Measurements from ENCODE around the gene TMEM115.

Gene TMEM115

DNA sequence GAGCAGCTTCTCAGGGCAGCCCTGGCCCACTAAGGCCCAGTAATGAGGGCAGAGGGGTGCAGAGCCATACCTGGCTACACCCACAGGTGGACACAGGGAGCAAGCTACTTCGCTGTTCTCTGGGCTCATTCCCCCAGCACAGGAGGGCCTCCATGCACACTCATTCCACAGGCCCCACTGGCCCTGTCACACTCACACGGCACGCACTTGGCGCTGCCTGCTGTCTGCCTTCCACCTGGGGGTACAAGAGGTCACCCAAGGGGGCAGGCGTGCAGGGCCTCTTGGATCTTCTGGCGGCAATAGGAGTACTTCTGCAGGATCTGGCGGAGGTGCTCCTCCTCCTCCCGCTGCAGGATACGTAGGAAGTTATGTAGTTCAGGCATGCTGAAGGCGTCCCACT lies 29.0 kb downstream of the TMEM115 start:
- no peak for DNase-seq

DNA sequence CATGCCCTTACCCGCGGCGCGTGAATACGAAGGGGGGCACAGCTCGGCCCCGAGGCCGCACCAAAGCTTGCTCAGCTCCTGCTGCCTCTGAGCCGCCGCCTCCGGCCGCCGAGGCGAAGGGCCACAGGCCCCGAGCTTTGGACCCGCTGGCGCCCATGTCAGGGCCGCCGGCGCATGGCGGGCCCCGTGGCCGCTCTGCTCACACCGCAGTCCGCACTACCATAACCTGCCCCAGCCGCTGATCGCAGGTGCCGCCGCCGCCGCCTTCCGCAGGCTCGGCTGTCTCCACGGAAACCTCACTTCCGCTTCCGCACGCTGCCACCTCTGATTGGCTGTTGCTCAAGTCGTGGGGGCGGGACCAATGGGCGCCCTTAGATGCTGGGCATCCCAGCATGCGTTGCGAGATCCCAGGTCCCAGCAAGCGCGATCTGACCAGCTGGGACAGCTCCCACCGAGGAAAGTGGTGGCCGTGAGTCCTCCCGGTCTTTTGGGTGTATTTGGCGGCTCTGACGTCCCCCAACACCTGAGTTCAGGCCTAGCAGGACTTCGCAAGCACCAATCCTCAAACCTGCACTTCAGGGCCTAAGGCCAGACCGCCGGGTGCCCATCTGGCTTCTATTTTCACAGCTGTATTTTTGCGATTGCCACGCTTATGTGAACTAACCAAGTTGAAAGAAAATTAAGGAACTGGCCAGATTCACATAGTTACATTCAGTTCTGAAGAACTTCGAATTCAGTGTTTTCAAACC lies 31.2 kb downstream of the TMEM115 start, which contains the start of gene TUSC2:
TUSC2 (minus strand) TSS at position 281 of the 749 bp plus-strand sequence; CDS start at position 157, 124 bp downstream.
- DNase-seq = peak; percentile 94 to 95

DNA sequence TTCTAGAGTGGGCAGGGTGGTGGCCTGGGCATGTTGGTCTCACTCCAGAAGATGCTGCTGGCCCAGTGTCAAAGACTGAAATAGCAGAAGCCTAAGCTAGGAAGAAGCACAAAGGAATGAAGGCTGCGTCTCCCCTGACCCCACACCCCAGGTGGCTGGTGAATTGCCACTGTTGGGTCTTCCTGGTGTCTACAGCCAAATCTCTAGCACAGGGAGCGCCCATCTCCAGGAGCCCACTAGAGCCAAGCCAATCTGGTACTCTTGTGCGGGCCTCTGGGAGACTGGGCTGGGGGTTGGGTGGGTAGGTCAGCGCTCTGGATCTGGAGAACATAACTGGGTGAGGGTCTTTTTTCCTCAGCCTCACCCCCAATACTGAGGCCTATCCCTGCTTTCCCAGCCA lies 32.2 kb downstream of the TMEM115 start:
- no peak for DNase-seq

DNA sequence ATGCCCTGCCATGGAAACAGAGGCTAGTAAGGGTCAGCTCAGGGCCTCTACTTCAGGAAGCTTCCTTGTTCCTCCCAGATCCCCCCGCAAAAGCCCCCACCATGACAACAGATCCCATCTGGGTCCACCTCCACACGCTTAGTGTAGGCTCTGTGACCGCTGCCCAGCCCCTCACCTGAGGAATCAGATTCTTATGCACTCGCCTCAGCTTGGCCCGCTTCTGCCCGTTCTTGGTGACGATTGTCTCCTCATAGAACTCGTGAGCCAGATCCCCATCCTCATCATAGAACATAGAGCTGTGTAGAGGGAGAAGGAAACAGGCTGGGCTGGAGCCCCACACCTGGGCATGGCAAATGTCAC lies 33.2 kb downstream of the TMEM115 start:
- DNase-seq = no peak

DNA sequence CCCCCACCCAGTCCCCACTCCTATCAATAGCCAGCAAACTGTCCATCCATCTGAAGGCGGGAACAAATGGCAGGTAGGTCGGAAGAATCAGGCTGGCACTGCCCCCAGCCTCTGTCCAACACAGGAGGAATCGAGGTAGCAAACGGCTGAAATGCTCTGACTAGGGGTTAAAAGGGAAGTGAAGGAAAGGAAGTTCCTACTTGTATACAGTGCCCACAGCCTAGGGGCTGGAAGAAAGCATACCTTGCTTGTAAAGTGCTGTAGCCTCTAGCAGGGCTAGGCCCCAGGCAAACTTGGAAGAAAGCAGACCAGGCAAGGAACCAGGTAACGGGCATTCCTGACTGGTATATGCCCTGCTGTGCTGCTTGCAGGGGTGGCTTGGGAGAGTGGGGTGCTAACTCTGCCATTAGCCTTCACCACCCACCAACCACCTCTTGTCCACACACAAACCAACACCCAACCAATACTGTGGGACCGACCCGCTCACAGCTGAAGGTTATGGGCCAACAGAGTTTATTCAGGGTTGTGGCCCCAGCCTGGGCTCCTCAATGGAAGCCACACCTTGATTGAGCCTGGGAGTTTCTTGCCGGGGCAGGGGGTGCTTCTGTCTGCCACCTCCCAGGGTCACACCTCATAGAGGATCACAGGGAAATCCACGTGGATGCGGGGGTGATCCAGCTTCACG lies 33.7 kb downstream of the TMEM115 start:
- no peak for DNase-seq

DNA sequence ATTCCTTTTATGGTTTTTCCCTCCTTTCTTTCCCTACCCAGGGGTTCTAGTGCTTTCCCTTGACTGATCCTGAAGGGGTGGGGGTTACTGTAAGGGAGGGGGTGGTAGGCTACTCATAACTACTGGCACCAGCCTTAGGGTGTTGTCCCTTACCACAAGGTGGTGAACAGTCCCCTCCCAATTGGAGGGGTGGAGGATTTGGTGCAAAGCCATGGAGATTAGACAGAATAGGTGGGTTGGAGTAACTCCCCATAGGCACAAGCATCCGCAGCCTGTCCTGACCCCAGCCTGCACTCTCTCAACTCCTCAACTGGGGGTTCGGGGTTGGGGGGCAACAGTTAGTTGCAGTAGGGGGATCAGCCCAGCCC lies 34.2 kb downstream of the TMEM115 start:
- no peak for DNase-seq

DNA sequence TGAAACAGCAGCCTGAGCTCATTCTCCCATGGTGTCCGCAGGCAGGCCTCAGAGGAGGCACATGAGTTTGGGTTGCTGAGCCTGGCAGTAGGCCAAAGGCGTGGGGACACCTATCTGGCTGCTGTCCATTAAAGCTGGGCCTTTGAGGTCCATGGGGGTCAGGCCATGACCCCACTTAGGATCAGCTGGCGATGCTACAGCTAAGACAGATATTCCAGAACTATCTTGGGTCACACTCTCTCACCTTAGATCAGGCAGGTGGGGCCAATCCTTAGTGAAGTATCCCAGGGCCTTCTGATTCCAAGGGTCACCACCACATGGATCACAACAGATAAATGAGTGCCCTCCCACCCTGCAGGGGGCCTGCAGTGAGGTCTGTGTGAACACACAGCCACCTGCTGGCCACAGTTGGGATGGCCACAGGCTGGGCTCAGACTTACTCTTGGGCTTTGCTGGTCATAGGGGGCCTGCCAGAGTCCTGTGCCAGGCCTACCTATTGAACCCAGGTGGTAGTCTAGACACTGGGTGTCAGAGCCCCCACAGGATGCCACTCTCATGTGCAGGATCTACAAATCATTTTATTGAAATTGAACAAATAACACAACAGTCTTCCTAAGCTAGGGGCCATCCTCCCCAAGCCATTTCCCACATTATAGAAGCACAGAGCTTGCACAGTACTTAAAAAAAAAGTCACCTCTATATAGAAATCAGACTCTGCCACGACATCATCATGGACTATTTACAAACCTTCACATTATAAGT lies 34.8 kb downstream of the TMEM115 start:
- peak in 1 of 2 donors; percentile 39 for DNase-seq

DNA sequence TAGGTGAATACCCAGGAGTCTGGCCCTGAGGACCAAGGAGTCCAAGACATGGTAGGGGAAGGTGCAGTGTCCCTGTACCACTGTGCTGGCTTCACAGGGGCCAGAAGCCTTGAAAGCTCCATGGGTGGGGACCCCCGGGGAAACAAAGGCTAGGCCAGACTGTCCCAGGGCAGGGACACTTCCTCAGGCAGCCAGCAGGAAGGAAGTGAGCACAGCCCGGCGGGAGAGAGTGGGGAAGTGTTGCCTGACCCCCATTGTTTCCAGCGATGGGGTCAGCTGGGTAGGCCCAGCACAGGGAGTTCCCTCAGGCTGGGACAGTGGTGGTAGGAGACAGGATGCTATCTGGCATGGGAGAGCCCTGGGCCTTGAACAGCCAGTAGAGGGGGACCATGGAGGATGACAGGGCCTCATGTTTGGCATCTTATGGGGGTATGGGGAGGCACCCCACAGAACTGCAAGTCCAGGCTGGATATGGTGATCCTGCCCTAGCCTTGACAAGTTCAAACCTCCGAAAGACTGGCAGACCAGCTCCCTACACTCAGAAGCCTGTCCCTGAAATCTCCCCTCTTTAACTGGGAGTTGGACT lies 35.6 kb downstream of the TMEM115 start:
- DNase-seq = no peak

DNA sequence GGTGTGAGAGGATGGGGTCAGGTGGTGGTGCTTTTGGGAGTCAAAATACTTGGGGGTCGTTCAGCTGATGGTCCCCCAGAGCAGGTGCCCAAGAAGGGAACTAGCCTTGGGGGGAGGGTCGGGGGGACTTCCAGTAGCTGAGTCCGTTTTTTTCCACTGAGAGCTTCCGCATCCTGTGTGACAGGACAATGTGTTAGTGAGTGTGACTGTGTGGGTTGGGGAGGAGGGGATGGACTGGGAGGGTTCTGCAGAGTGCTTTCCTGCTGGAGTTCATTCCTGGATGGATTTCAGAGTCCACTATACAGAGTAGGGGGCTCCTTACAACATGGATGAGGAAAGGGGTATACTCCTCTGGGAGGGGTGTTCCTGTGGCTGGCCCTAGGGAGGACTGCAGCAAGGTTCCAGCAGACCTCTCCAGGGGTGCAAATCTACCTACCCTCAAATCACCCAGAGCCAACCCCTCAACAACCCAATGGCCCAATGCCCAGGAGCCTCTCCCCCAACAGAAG lies 36.2 kb downstream of the TMEM115 start:
- peak in 1 of 2 donors; percentile 13 for DNase-seq

DNA sequence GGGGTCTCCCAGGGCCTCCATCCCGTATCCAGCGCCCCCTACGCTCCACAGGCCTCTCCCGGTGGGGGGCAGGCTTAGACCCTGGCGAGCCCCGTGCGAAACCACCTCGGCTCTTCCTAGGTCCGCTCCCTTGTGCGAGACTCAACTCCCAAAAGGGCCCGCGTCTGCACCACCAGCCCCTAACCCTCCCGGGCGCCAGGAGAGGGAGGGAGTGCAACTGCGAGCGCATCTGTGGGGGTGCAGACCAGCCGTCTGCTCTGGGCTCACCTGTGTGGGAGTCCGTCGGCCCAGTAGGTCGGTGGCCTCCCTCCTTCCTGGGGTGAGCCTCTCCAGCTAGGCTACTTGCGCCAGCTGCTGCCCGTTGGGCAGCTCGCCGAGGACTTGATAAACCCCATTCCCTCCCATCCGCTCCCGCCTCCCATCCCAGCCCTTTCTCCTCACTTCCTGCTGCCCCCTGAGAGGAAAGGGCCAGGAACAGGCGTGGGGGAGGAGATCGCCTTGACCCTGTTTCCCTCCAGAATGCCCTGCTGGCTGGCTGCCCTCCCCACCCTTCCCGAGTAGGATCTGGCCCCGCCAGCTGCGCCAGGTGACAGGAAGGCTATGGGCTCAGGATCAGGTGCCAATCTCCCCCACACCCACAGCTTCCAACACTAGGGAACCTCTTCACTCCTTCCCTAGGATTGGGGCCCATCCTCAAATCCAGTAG lies 36.8 kb downstream of the TMEM115 start, which contains the start of gene HYAL2:
HYAL2 (minus strand) TSS at position 360 of the 706 bp plus-strand sequence. CDS start 2,256 bp downstream, outside the sequence.
- DNase-seq = no peak

DNA sequence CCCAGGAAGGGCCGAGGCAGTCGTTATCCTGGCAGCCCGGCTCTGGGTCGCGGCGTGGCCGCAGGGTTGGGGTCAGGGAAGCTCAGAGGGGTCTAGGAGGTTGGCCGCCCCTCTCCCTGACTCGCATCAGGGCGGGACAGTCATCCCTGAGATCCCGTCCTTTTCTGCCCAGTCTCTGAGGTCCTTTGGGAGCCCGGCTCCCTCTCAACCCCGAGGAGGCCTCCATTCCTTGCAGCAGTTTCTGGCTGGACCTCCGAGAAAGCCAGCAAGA lies 37.3 kb downstream of the TMEM115 start:
- no peak for DNase-seq

DNA sequence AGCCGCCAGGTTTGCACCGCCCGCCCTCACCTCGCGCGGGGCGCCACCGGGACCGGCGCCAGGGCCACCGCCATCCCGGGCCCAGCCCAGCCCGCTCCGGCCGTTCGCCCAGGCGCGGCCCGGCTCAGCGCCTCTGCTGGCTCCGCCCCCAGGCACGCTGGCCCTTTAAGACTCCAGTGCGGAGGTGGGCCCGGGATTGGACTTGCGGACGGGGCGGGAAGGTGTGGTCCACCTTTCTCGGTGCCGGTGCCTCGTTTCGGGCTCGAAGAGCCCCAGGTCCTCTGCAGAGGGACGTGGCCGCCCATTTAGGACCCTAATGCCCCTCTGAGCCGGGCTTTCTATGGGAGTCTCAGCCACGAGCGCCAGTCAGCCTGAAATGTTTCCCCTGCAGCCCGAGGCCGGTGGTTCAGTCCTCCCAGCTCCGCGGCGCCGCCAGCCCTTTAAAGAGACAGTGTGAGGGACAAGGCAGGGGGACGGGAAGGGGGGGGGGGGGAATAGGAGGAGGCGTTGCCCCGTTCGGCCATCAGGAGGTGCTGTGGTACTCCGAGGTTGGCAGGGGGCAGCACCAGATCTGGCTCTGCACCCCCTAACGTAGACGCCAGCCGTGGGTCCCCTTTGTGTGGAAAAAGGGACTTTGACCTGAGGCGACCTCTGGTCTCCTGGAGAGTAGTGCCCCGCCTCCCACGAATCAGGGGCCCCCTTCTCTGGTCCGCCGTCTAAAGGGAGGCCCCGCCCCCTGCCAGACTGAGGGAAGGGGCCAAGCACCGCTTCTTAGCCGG lies 37.8 kb downstream of the TMEM115 start:
- peak; percentile 88 to 92 for DNase-seq

DNA sequence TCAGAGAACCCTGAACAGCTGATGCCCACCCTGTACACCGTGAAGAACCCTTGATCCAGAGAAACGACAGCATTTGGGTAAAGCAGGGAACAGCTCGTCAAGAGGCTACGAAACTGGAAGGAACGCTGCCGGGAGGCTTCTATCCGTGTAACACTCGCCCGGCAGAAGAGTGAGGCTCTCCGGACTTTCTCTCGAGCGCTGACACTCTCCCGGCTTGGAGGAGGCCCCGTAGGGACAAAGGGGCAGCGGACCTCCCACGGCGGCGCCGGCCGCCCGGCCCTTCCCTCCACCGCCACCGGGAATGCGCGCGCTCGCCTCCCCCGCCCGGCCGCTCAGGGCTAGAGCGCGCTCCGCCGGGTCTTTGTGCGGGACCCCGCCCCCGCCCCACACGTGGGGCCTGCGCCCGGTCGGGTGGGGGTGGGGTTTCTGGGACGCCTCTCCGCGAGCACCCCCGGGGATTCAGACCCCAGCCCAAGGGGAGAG lies 38.4 kb downstream of the TMEM115 start:
- peak; percentile 83 to 88 for DNase-seq

DNA sequence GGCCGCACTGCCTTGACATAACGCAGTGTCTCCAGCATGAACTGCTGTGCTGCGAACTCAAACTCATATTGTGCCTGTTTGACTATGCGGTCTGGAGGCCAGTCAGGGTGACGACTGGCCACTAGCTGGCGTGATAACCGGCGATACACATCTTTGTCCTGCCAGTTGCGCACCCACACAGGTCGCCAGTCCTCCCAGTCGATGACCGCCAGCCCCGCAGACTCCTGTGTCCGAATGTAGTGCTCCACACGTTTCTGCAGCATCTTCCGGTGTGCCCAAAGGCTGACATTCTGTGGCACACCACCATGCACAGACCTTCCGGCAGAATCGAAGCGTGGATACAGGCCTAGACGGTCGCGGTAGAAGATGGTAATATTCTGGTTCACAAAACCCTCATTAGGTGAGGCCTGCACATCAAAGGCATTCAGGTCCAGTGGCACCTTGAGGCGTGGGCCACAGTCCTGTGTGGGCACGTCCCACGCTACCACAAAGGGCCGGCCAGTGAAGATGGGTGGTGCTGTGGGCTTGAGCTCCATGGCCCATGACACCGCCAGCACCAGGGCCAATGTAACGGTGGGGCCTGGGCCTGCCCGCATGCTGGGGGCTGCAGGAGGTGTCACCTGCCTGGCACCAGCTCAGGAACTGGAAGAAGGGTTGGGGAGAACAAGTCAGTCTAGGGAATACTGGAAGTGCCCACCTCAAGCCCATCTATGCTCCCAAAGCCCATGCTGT lies 39.3 kb downstream of the TMEM115 start:
- DNase-seq = no peak

DNA sequence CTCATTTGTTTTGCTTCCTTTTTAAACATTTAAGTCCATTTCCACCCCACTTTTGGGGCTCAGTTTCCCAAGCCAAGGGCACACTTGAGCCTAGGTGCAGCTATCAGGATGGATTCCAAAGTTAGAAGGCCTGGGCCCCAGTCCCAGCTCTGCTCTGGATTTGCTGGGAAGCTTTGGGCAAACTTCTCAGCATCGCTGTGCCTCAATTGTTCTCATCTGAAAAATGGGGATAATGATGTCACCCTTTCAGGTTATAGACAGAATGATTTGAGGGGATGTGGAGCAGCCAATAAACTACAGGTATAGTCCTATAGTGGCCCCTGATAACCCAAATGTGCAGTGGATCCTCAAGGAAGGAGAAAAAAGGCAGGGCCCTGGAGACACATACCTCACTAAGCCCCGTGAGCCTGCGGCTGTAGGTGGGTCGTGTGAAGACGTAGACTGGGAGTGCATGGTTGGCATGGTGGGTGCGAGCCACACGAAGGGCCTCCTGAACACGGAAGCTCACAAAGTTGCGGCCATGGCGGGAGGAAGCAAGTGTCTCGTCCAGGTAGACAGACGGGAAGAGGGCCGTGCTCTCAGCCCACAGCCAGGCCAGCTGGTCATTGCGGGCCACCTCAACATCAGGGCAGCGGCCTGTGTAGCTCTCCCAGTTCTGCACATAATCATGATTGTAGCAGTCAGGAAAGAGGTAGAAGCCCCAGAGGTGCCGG lies 40.0 kb downstream of the TMEM115 start:
- DNase-seq = no peak

DNA sequence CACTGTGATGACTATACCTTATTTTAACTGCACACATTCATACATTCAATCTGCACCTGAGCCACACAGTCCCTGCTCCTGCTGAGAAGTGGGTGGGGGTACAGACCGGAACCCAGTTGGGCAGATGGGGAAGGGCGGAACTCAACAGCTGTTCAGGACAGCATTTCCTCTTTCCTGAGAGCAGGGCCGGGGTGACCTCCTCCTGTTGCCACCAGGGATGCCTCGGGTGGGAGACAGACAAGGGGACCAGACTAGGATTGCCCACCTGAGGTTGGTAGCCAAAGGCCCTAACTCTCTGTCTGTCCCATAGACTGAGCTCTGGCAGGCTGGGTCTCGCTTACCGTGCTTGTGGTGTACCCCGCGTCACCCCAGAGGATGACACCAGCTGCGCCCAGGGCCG lies 40.7 kb downstream of the TMEM115 start:
- no peak for DNase-seq

DNA sequence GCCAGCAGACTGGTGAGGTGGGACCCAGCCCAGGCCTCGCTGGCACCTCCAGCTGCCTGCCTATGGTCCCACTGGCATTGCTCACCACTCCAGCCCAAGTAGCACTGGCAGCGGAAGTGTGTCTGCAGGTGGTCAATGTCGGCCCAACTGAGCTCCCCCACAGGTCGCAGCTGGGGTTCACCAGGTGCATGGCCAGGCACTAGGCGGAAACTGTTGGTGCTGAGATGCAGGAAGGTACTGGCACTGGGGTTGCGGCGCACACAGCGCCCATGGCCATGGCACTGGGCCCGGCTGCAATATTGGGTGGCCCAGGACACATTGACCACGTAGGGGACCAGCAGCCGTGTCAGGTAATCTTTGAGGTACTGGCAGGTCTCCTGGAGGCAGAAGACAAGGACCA lies 41.2 kb downstream of the TMEM115 start:
- DNase-seq = no peak

DNA sequence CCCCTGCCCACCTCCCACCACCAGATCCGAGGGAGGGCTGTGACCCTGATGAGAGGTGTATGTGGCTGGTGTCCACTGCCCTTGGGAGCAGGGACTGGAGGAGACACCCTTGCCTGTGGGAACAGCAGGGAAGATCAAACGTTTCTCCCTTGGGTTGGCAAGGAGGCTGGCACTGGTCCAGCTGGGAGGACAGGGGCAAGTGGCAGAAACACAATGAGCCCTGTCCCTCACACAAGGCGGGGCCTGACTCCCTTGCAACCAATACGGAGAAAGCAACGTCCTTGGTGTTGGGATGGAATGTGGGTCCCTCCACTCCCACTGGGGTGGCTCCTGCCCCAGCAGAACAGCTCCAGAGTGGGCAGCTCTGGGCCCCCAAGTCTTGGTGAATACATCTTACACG lies 42.0 kb downstream of the TMEM115 start:
- DNase-seq = no peak

DNA sequence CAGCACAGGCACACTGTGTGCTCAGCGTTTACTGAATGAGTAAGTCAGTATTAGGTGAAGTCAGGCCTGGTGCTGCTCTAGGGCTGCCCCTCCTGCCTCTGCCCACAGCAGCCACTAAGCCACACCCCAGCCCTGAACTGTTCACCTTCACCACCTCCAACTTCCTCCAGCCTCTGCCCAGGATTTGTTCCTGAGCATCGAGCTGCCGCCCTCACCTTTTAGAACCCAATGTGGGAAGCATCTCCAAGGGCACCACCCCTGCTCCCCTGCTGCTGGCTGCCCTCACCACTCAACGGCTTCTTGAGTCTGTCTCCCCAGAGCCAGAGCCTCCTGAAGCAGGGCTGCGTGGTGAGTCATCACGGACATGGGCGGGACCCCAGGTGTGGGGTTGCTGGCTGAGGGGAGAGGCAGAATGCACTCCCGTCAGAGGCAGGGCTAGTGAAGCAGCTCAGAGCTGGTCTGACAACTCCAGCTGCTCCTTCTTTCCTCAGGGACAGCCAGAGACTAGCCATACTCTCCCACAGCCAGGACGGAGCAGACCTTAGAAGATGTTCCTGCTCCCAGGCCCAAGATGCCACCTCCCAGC lies 42.6 kb downstream of the TMEM115 start:
- DNase-seq = no peak

DNA sequence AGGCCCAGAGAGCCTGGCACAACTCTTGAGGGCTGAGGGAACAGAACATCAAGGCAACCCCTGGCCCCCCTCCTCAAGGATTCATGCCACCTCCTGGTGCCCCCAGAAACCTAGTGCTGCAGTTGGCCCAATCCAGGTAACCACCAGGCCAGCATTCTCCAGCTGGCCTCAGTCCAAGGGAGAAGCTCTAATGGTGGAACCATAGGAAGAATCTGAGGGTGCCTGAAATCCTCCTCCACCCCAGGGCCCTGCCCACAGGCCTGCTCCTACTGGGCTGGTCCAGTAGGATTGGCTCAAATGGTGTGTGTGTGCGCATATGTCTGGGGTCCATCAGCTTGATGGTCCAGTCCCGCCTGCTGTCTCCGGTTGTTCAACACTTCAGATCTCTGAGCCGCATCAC lies 44.5 kb downstream of the TMEM115 start:
- no peak for DNase-seq
